Activated T-helper 1 cell treated with anti-CD3 and anti-CD28 coated beads, Interleukin-2, amount 50 U/mL, for 16 hours (primary cell): ENCODE data around the gene DUSP2.

Experiments used
- DNase-seq, 2 donors: peaks; one replicate each; pipeline ENCODE4 v3.0.0-alpha.2; 2020; ENCODE audit warnings: low read depth in 1 of 2, low spot score in 1 of 2

Gene DUSP2, protein sequence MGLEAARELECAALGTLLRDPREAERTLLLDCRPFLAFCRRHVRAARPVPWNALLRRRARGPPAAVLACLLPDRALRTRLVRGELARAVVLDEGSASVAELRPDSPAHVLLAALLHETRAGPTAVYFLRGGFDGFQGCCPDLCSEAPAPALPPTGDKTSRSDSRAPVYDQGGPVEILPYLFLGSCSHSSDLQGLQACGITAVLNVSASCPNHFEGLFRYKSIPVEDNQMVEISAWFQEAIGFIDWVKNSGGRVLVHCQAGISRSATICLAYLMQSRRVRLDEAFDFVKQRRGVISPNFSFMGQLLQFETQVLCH

DNA sequence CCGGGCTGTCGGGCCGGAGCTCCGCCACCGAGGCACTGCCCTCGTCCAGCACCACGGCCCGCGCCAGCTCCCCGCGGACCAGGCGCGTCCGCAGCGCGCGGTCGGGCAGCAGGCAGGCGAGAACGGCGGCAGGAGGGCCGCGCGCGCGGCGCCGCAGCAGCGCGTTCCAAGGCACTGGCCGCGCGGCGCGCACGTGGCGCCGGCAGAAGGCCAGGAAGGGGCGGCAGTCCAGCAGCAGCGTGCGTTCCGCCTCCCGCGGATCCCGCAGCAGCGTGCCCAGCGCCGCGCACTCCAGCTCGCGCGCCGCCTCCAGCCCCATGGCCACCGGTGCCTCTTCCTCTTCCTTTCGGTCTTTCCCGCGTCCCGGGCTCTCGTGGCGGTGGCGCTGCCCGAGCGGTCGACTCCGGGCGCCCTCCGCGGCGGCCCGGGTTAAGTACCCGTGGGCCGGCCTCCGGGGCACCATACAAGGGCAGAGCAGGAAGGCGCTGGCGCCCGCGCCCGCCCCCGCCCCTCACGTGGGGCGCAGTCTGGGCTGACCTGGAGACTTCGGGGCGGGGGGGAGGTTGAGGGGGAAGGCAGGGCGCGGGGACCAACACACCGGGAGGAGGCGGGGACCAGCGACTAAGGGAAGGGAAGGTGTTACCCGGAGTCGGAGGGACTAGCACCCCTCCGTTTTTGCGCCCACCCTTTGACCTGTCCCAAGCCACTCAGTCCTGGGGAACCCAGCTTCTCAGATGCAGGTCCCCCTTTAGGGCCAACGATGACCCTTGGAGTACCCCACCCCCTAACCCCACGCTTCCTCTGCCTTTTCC, at the start of gene DUSP2:
DUSP2 (minus strand) TSS at position 405 of the 812 bp plus-strand sequence; CDS start at position 319, 86 bp downstream.
- DNase-seq: peak; percentile 69 to 89

DNA sequence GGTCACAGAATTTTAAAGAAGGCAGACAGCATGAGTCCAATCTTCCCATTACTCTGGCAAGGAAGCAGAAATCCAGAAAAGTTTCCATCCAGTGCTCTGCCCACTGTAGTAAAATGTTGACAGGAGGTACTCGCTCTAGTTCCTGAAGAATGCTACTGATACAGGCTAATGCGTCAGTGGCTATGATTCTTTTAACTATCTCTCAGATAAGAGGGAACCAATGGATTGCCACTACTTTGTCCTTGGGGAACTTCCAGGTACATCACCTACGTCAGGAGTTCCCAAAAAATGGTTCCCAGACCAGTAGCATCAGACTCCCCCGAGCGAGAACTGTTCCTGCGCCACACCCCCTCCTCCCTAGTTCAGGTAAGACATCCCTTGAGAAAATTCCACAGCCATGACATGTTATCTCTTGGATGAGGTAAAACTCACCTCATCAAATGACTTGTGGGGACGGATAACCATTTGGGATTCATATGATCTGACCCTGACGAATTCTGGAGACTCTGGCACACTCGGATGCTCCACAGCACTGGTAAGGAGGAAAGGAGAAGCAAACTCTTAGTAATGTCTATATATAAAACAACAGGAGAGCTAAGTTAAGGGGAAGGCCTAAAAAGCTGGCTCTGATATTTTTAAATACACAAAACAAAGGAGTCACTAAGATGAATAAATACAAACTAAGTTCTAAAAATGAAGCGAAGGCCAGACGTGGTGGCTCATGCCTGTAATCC, 46.9 kb upstream of the DUSP2 start:
- no peak for DNase-seq

DNA sequence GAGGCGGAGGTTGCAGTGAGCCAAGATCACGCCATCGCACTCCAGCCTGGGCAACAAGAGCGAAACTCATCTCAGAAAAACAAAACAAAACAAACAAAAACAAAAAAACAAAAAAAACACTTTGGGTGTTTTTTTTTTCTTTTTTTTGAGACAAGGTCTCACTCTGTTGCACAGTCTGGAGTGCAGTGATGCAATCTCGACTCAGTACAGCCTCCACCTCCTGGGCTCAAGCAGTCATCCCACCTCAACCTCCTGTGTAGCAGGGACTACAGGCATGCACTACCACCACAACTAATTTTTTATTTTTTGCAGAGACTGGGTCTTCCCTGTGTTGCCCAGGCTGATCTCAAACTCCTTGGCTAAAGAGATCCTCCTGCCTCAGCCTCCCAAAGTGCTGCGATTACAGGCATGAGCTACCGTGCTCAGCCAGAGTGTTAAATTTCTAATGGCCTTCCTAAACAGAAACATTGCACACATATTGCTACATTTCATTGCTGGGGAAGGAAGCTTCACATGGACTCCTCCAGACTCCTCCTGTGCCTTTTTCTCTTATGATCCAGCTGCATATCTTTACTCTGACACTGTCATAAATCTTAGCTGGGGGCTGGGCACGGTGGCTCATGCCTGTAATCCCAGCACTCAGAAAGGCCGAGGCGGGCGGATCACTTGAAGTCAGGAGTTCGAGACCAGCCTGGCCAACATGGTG, 43.7 kb upstream of the DUSP2 start:
- no peak for DNase-seq

DNA sequence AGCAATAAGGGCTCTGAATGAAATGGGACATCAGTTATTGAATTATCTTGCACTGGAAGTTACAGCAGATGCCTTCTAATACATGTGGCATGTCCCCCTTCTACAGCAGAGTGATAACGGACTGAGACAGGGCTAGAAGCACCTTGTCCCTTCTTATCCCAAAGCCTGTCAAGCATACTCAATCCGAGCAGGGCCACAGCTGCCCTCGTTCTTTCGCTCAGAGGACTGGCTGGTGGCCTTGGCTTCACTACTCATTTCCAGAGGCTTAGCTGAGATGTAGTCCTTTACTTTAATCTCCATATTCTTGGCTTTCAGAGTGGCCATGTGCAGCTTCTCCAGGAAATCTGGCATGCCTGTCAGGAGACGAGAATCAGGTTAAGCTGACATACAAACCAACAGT, 41.3 kb upstream of the DUSP2 start:
- no peak for DNase-seq

DNA sequence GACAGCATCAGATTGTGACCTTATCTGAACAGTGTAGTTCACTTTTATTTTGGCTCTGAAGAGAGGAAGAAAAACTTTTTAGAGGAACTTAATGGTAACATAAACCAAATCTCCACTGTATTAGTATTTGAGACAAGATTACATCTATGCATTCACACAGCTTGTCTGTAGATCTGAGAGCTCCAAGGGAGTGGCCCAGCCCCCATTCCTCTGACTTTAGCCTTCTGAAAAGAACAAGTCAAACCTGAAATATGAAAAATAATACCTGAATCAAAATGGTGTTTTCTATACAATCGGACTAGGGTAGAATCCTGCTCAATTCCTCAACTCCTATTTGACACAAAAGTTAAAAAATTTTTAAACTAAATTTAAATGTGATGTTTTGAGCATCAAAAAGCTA, 40.3 kb upstream of the DUSP2 start:
- DNase-seq: no peak

DNA sequence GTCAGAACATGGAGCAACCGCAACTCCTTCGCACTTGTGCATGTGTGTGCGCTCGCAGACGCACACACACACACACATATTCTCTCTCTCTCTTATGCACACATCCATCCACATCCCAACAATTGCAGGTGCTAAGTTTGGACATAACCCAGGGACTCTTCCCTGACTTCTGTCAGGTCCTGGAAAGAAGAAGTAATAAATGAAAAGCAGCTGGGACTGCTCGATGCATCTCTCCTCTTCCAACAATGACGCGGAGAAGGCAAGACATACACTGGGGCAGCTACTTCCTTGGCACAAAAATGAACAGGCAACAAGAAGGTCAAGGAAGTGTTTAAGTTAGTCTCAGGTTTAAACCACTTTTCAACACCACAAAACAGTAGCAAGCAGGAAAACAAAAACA, 39.7 kb upstream of the DUSP2 start:
- DNase-seq: no peak

DNA sequence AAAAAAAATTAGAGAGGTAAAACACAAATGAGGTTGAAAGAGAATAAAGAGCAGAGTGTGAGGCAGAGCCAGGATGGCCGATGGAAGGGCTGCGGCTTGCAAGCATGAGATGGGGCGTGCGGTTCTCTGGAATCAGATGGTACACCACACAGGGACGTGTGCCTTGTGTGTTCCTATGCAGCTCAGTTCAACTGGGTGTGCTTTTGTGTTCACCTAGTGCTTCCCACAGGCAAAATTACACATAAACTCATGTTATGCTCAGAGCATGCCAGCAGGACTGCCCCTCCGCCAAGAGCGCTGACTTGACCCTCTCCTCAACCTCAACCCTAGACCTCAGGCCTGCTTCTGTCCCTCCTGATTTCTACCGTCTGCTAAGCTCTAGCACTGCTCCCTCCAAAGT, 38.9 kb upstream of the DUSP2 start:
- no peak for DNase-seq

DNA sequence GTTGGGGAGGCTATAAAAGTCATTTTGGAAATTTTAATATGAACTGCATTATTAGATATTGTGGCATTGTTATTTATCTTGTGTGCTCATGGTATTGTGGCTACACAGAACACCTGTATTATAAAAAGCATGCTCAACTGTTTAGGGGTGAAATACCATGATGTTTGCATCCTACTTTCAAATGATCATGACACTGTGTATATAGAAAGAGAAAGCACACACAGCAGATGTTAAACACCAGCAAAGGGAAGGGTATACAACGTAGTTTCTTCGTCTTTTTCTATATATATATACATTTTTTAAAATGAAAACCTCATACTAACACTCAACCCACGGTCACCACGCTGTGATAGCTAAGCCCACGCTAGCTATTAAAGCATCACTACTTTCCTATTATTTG, 36.3 kb upstream of the DUSP2 start:
- DNase-seq: no peak

DNA sequence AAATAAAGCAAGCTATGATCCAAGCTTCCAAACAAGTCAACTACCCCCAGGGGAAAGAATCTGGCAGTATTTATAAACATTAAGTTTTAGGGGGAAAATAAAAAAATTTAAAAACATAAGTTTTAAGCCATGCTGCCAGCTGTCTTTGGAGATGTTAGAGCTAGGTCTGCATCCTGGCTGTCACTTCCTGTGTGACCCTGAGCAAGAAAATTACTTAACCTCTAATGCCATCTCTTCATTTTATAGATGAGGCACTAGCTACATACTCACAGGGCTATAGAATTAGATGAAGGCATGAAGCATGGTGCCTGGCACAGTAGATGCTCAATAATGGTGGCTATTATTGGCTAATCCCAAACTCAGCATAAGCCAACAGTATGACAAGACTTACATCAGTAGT, 35.3 kb upstream of the DUSP2 start:
- DNase-seq: no peak

DNA sequence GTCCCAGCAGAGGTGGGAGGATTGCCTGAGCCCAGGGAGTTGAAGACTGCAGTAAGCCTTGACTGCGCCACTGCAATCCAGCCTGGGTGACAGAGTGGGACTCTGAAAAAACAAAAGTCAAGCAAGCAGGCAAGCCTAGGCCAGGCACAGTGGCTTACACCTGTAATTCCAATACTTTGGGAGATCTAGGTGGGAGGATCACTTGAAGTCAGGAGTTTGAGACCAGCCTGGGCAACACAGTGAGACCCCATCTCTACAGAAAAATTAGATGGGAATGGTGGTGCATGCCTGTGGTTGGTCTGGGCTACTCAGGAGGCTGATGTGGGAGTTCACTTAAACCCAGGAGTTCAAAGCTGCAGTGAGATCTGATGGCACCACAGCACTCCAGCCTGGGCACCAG, 34.8 kb upstream of the DUSP2 start:
- no peak for DNase-seq

DNA sequence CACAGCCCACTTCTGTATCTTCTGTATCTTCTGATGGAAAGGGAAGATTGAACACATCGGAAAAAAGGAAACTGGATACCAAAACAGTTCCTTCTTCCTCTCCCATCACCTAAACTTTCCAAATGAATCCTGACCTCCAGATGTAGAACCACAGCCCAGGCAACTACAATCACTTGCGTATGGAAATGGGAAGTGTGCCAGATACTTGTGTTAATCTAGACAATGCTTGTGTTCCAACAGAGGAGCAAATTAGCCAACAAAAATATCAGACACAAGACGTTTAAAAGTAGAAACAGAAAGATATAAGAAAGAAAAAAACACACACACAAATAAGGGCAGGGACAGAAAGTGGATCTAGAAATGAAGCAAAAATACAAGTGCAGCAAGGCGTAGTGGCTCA, 31.4 kb upstream of the DUSP2 start:
- DNase-seq: no peak

DNA sequence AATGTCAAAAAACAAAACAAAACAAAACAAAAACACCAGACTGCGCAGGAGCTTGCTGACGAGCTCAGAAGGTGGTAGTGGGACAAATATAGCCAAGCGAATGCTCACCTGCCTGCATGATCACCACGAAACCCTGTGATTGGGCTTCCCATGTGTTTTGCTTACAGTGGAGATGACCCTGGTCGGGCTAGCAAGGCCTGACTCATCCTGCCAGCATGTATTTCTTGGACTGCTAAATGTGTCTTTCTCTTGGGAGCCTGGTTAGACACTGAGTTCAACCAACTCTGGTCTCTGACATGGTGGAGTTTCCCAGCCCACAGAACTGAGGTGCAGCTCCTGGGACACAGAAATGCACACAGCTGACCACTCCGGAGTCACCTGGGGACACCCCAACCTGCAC, 30.7 kb upstream of the DUSP2 start:
- DNase-seq: no peak

DNA sequence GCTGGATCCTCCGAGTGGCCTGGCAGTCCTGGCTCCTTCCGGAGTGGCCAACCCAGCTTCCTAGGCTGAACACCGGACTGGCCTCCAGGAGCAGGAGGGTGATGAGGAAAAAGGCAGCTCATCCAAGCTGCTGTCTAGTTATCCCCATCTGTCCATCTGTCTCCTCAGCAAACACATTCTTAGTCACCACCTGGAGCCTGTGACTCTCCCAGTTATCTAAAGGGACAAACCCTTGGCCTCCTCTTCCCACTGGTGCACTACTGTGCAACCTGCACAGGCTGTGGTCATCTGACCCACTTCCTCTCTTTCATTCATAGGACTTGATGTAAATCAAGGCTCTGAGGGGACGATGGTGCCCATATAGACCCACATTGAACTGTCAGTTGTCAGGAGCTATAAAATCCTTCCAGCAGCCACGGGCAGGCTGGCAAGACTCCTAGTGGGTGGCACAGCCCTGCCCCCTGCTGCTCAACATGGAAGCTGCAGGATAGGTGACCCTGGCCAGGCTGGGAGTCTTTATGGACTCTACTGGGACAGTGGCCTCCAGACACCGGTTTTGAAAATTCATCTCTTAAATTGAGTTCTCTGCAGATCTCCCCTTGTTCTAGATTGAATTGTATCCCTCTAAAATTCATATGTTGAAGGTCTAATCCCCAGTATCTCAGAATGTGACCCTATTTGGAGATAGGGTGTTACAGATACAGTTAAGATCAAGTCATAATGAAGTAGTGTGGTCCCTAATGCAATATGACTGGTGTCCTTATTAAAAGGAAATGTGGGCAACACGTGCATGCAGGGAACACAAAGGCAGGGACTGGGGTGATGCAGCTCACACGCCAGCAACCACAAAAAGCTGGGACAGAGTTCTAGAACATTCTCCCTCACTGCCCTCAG, 29.3 kb upstream of the DUSP2 start:
- peak; percentile 68 to 74 for DNase-seq

DNA sequence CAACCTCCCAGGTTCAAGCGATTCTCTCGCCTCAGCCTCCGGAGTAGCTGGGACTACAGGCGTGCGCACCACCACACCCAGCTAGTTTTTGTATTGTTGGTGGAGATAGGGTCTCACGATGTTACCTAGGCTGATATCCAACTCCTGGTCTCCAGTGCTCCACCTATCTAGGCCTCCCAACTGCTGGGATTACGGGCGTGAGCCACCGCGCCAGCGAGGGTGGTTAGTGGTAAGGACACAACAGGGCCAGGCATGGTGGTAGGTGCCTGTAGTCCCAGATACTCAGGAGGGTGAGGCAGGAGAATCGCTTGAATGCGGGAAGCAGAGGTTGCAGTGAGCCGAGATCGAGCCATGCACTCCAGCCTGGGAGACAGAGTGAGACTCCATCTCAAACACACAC, 26.6 kb upstream of the DUSP2 start:
- no peak for DNase-seq

DNA sequence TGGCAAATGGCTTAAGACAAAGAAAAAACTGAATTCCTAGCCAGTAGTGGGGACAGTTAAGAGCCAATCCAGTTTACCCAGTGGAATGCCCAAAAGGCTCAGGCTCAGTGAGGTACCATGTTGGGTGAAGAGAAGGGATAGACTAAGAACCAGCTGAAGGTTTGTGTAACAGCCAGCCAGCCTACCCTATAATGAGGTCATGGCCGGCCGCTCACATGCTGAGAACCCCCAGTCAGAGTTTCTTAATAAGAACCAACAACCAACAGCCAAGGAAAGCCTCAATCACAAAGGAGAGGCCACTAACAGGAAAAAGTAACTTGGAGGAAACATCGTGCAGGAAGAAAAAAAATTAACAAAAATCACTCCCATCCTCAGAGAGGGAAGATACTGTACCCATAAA, 25.4 kb upstream of the DUSP2 start:
- DNase-seq: no peak

DNA sequence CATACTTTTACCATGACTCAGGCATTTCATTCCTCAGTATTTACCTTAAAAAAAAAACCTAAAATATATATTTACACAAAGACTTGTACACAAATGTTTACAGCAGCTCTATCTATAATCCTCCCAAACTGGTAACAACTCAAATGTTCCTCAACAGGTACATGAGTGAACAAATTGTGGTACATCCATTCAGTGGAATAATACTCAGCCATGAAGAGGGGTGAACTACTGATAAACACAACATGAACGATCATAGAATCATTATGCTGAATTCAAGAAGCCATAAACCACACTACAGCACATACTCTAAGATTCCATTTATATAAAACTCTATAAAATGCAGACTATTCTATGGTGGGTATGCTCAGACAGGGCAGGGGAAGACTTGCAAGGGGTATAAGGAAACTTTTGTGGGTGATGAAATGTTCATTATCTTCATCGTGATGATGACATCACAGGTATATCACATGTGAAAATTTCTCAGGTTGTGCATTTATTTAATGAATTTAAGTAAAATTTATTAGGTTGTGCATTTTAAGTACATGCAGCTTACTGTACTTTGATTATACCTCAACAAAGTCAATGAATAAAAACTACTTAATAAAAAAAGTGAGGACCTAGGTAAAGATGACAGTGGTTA, 24.7 kb upstream of the DUSP2 start:
- DNase-seq: no peak

DNA sequence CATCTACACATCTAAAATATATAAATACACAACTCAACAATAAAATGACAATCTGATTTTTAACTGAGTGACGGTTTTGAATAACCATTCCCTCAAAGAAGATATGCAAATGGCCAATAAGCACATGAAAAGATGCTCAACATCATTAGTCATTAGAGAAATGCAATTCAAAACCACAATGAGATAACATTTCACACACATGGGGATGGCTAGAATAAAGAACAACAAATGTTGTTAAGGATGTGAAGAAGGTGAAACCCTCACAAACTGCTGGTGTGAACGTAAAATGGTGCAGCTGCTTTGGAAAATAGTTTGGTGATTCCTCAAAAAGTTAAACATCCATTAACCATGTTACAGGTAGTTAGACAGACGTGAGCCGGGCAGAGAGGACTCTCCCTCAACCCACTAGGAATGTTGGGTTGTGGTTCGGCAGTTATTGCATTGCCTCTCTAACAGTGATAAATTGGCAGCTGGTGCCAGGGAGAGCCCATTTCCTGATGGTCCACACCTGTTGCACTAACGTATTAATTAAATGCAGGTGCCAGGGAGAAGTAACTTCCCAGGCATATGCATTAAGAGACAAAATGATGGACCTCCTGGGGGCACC, 22.3 kb upstream of the DUSP2 start:
- no peak for DNase-seq

DNA sequence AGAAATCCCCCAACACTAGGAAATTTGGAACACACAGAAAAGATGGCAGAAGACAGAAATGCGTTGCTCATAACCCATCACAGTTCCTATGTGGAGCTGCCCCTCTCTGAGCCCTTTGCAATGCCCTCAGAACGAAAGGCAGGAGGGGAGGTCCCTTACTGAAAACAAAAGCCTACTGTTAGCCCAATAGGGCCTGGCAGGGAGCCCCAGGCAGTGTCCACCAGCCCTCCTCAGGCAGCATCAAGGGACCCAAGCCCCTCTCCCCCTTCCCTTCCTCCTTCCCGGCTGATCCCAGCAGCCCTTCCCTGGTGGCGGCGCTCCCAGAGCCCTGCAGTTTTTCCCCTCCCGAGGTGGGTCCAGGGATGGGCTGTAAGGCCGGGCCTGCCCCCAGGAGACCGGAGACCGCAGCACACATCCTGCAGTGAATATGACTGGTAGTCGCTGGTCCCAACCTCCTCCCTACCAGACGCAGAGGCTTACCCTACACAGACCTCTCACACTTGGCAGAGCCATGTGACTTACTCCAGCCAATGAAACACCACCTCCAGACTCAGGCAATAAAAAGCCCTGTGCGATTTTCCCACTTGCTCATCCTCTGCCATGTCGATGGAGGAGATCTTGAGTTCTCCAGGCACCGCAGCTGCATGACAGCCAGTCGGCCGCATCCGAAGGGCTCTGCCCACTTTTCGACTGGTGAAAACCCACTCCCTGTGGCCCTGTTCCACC, 19.4 kb upstream of the DUSP2 start:
- peak in 1 of 2 donors; percentile 43 for DNase-seq
